Measurements from ENCODE around the gene ANP32B. TPM values are rescaled to one million over a fixed set of nuclear protein-coding genes. Genes with fewer than 3 reads are reported as not detected.

ANP32B gene
- total RNA-seq, 2 experiments from 2014 or later, result 178 to 192 TPM

- Mint-ChIP-seq H3K4me1 (ENCODE audit: low read depth) (peaks cover 45% of the 10 kb centered on the region), H3K36me3 (ENCODE audit: low read depth) (no peaks in the 10 kb centered on the region), H3K27ac (peak overlapping the region; percentile 89), H3K27me3 (no peaks in the 10 kb centered on the region), H3K4me3 (no peak overlapping the region), H3K9me3 (peaks cover 2% of the 10 kb centered on the region)
- Histone ChIP-seq H3K36me3 (ENCODE audit: insufficient read depth, low read length) (no peaks in the 10 kb centered on the region), H3K4me3 (ENCODE audit: low read length) (no peak overlapping the region), H3K27ac (ENCODE audit: low read depth in 1 of 2, low read length in 2 of 2) (no peak overlapping the region), H3K9me3 (ENCODE audit: control insufficient read depth in 1 of 2, insufficient read depth in 1 of 2, low read length in 2 of 2) (peaks cover 0 to 8% of the 10 kb centered on the region in 2 experiments), H3K4me1 (ENCODE audit: insufficient read depth, low read length) (peaks cover 28% of the 10 kb centered on the region), H3K27me3 (ENCODE audit: control insufficient read depth in 1 of 2, insufficient read depth in 2 of 2, low read length in 2 of 2) (no peaks in the 10 kb centered on the region)
- TF ChIP-seq CTCF (IDR thresholded peaks at IDR 0.05), result no peak
- ChIA-PET POLR2A (interaction anchor here (1.0 to 1.9 kb wide), 3 partner anchors 56 to 277 kb away, joined by 4 to 14 read pairs (median 5); partner anchors contain the start of genes TBC1D2 and TRMO), CTCF (interaction anchor here (0.6 to 1.1 kb wide), 2 partner anchors 12 to 45 kb away, joined by 3 read pairs; no protein-coding TSS in a partner anchor)
- DNase-seq (no peak), ATAC-seq (ENCODE audit: poor library complexity) (no peak)
- intact Hi-C loops (cut with DNase I, micrococcal nuclease), result no loop called here
Observed at GRCh38 chr9:97978371-97979130, 4.6 kb upstream of the ANP32B start.

DNA sequence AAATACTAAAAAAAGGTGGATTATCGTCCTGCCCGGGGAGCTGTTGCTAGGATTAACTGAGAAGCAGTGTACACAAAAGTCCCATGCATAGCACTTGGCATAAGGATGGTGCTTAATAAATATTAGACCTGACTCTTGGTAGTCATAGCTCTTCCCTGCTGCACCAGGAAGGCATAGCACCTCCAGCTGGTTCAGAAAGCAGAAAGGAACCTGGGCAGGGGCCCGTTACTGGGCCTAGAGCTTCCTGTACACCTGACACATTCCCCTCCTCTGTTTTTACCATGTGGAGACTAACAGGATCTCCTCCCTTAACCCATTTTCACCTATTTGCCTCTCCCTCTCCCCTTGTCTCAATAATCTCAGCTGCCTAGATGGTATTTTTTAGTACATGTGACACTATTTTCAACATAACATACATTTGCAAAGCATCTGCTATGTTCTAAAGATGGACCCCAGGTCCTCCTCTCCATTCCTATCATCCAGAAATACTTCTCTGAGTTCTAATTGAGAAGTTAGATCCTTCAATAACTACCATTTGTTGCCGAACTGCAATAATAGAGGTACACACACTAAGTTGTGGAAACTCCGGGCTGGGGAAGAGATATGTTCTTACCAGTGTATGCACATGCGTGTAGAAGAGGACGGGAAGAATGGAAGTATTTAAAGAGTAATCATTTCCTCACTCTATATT lies 3.2 kb upstream of the ANP32B start:
- peak overlapping the region; percentile 21 for H3K4me3 Mint-ChIP-seq
- H3K27me3 Mint-ChIP-seq, result no peaks in the 10 kb centered on the region
- H3K36me3 ChIP-seq (ENCODE audit: insufficient read depth, low read length), result no peaks in the 10 kb centered on the region
- H3K9me3 Mint-ChIP-seq, result peaks cover 2% of the 10 kb centered on the region
- ATAC-seq (ENCODE audit: poor library complexity) (no peak), DNase-seq (peak in 2 of 14 experiments; percentile 6 to 43)
- CTCF ChIA-PET, result interaction anchor here (1.1 to 1.3 kb wide), 2 partner anchors 10 to 65 kb away, joined by 3 read pairs; no protein-coding TSS in a partner anchor
- no peak overlapping the region for H3K27ac ChIP-seq (ENCODE audit: low read depth in 1 of 2, low read length in 2 of 2)
- H3K4me1 Mint-ChIP-seq (ENCODE audit: low read depth), result peaks cover 45% of the 10 kb centered on the region
- H3K9me3 ChIP-seq (ENCODE audit: control insufficient read depth in 1 of 2, insufficient read depth in 1 of 2, low read length in 2 of 2), result peaks cover 0 to under 1% of the 10 kb centered on the region in 2 experiments
- no peak overlapping the region for H3K4me3 ChIP-seq (ENCODE audit: low read length)
- H3K27ac Mint-ChIP-seq, result peak overlapping the region; percentile 89
- no peaks in the 10 kb centered on the region for H3K27me3 ChIP-seq (ENCODE audit: control insufficient read depth in 1 of 2, insufficient read depth in 2 of 2, low read length in 2 of 2)
- no peaks in the 10 kb centered on the region for H3K36me3 Mint-ChIP-seq (ENCODE audit: low read depth)
- no peak for TF ChIP-seq CTCF (IDR thresholded peaks at IDR 0.05)
- peaks cover 28% of the 10 kb centered on the region for H3K4me1 ChIP-seq (ENCODE audit: insufficient read depth, low read length)
- intact Hi-C loops (cut with DNase I, micrococcal nuclease), result loop anchor here (1.0 to 10.0 kb wide), 6 partner anchors 50 to 1125 kb away; partner anchors contain the start of genes NANS (in 1 of the 2), TBC1D2 (in 1 of the 2) and TGFBR1 (in 1 of the 2)
- POLR2A ChIA-PET, result interaction anchor here (0.7 to 1.9 kb wide), 5 partner anchors 43 to 283 kb away, joined by 3 to 14 read pairs (median 3); partner anchors contain the start of genes TBC1D2, TRMO and XPA

GRCh38 chr9:97980479-97980803 lies 2.7 kb upstream of the ANP32B start:
- H3K4me1 Mint-ChIP-seq (ENCODE audit: low read depth), result peaks cover 48% of the 10 kb centered on the region
- no peak for DNase-seq
- Histone ChIP-seq H3K27me3 (ENCODE audit: control insufficient read depth in 1 of 2, insufficient read depth in 2 of 2, low read length in 2 of 2) (no peaks in the 10 kb centered on the region), H3K36me3 (ENCODE audit: insufficient read depth, low read length) (no peaks in the 10 kb centered on the region), H3K27ac (ENCODE audit: low read depth in 1 of 2, low read length in 2 of 2) (no peak overlapping the region), H3K4me3 (ENCODE audit: low read length) (no peak overlapping the region), H3K9me3 (ENCODE audit: control insufficient read depth in 1 of 2, insufficient read depth in 1 of 2, low read length in 2 of 2) (no peaks in the 10 kb centered on the region), H3K4me1 (ENCODE audit: insufficient read depth, low read length) (peaks cover 33% of the 10 kb centered on the region)
- H3K27me3 Mint-ChIP-seq, result no peaks in the 10 kb centered on the region
- CTCF ChIA-PET, result interaction anchor here (1.3 kb wide), 1 partner anchor 65 kb away, joined by 3 read pairs; no protein-coding TSS in a partner anchor
- peaks cover 2% of the 10 kb centered on the region for H3K36me3 Mint-ChIP-seq (ENCODE audit: low read depth)
- POLR2A ChIA-PET, result interaction anchor here (1.1 to 3.3 kb wide), 5 partner anchors 14 to 283 kb away, joined by 3 to 15 read pairs (median 4); partner anchors contain the start of genes TBC1D2, TRMO and XPA
- H3K9me3 Mint-ChIP-seq, result no peaks in the 10 kb centered on the region
- no peak overlapping the region for H3K4me3 Mint-ChIP-seq
- intact Hi-C loops (cut with DNase I, micrococcal nuclease), result loop anchor here (1.0 to 10.0 kb wide), 6 partner anchors 50 to 1124 kb away; partner anchors contain the start of genes NANS (in 1 of the 2), TBC1D2 (in 1 of the 2) and TGFBR1 (in 1 of the 2)
- ATAC-seq (ENCODE audit: poor library complexity), result no peak
- H3K27ac Mint-ChIP-seq, result peak overlapping the region; percentile 89
- TF ChIP-seq CTCF (IDR thresholded peaks at IDR 0.05), result no peak
